Endodermal cell (in vitro differentiated cells): ENCODE data around the gene LRMDA. TPM values are rescaled to one million over a fixed set of nuclear protein-coding genes. Genes with fewer than 3 reads are reported as not detected.

Experiments
- DNase-seq: peaks from one replicate; pipeline ENCODE4 v3.0.0-alpha.2; 2017
- H3K27ac ChIP-seq: 2 replicates; pipeline ENCODE4 v1.5.1; 2013; ENCODE audit warnings: mild to moderate bottlenecking, low read depth, low read length, moderate library complexity
- H3K27me3 ChIP-seq: 2 replicates; pipeline ENCODE4 v1.6.1; 2013; ENCODE audit warnings: mild to moderate bottlenecking, low read length, moderate library complexity; ENCODE audit not compliant: insufficient read depth, control insufficient read depth, poor library complexity, severe bottlenecking
- H3K36me3 ChIP-seq: 2 replicates; pipeline ENCODE4 v1.7.0; 2013; ENCODE audit warnings: mild to moderate bottlenecking, low read length, moderate library complexity; ENCODE audit not compliant: control insufficient read depth, insufficient read depth
- H3K4me1 ChIP-seq: one replicate; pipeline ENCODE4 v1.7.0; 2013; ENCODE audit warnings: low read length; ENCODE audit not compliant: control insufficient read depth, insufficient read depth
- H3K4me3 ChIP-seq: 2 replicates; pipeline ENCODE4 v1.5.1; 2013; ENCODE audit warnings: mild to moderate bottlenecking, low read length, moderate library complexity
- H3K9ac ChIP-seq: 2 replicates; pipeline ENCODE4 v1.6.1; 2013; ENCODE audit warnings: mild to moderate bottlenecking, low read length, moderate library complexity; ENCODE audit not compliant: poor library complexity, severe bottlenecking; ENCODE audit errors: extremely low read depth
- H3K9me3 ChIP-seq: 2 replicates; pipeline ENCODE4 v1.6.1; 2013; ENCODE audit warnings: mild to moderate bottlenecking, low read length, moderate library complexity; ENCODE audit not compliant: control insufficient read depth
- H3K27ac Mint-ChIP-seq: 2 replicates; pipeline ENCODE4 v1.8.0; 2020; ENCODE audit warnings: mixed read lengths
- H3K27me3 Mint-ChIP-seq: 2 replicates; pipeline ENCODE4 v1.8.0; 2021; ENCODE audit warnings: mild to moderate bottlenecking, mixed read lengths; ENCODE audit not compliant: insufficient read depth
- H3K36me3 Mint-ChIP-seq: 2 replicates; pipeline ENCODE4 v1.8.0; 2020; ENCODE audit warnings: low read depth, mixed read lengths
- H3K4me1 Mint-ChIP-seq: 2 replicates; pipeline ENCODE4 v1.8.0; 2020; ENCODE audit warnings: mixed read lengths
- H3K4me3 Mint-ChIP-seq: 2 replicates; pipeline ENCODE4 v1.8.0; 2020; ENCODE audit warnings: mild to moderate bottlenecking, moderate library complexity, mixed read lengths
- H3K9me3 Mint-ChIP-seq: 2 replicates; pipeline ENCODE4 v1.8.0; 2020; ENCODE audit warnings: mild to moderate bottlenecking, mixed read lengths
- CTCF ChIP-seq: fragments of 200-600 bp; sonication (generic); conservative IDR thresholded peaks from 2 replicates; pipeline ENCODE4 v1.5.0; 2021; ENCODE audit warnings: antibody characterized with exemption, mild to moderate bottlenecking
- WGBS, 2 experiments: methylation state at CpG; one replicate each; pipeline versions ENCODE4 v1.1.5 to v1.1.7; 2013; ENCODE audit warnings: missing lambda C conversion rate in 2 of 2, mixed read lengths in 1 of 2; ENCODE audit not compliant: insufficient coverage in 1 of 2, insufficient read length in 1 of 2; 5-methylcytosine and 5-hydroxymethylcytosine counted together
- total RNA-seq, 2 donors: library from RNA; stranded (reverse); fragmentation: NEBNext Ultra II Directional in 1 of 2; extraction: Animal tissue kit (Norgen Biotek cat#: 25700) in 1 of 2; gene quantifications; 2 replicates in 1 of 2; 3 replicates in 1 of 2; pipeline ENCODE4 v1.2.1, GENCODE V29; 2021

LRMDA gene
- total RNA-seq, 2 donors from 2014 or later = 1.7 to 5.1 TPM

GRCh38 chr10:76242956-76243355 is 811.5 kb downstream of the LRMDA start:
- H3K4me1 Mint-ChIP-seq = no peaks in the 10 kb centered on the region
- H3K9me3 ChIP-seq = no peaks in the 10 kb centered on the region
- no peaks in the 10 kb centered on the region for H3K36me3 Mint-ChIP-seq

GRCh38 chr10:76244061-76244686 is 812.8 kb downstream of the LRMDA start:
- H3K9ac ChIP-seq = no peak overlapping the region
- H3K4me1 ChIP-seq = no peaks in the 10 kb centered on the region
- no peak overlapping the region for H3K27ac Mint-ChIP-seq
- no peak for TF ChIP-seq CTCF
- peaks cover 6% of the 10 kb centered on the region for H3K9me3 Mint-ChIP-seq
- WGBS, 2 experiments = 95 to 100% methylated on average over 1 to 5 of the region's 5 CpGs
- no peak overlapping the region for H3K4me3 ChIP-seq
- DNase-seq = no peak
- peak overlapping the region; percentile 24 for H3K27ac ChIP-seq
- no peaks in the 10 kb centered on the region for H3K9me3 ChIP-seq
- H3K36me3 ChIP-seq = no peaks in the 10 kb centered on the region
- H3K27me3 Mint-ChIP-seq = peaks cover 18% of the 10 kb centered on the region
- H3K27me3 ChIP-seq = peaks cover 11% of the 10 kb centered on the region
- H3K4me3 Mint-ChIP-seq = no peak overlapping the region
- H3K4me1 Mint-ChIP-seq = no peaks in the 10 kb centered on the region
- no peaks in the 10 kb centered on the region for H3K36me3 Mint-ChIP-seq

More at GRCh38 chr10:76242956-76243355, 811.5 kb downstream of the LRMDA start:
- Mint-ChIP-seq H3K9me3 (peaks cover 6% of the 10 kb centered on the region), H3K27ac (no peak overlapping the region), H3K4me3 (no peak overlapping the region), H3K27me3 (peaks cover 22% of the 10 kb centered on the region)
- no peak overlapping the region for H3K9ac ChIP-seq
- H3K4me1 ChIP-seq = no peaks in the 10 kb centered on the region
- no peak overlapping the region for H3K4me3 ChIP-seq
- 86 to 89% methylated on average over 5 to 8 of the region's 8 CpGs for WGBS, 2 experiments
- no peak for DNase-seq
- no peak overlapping the region for H3K27ac ChIP-seq
- TF ChIP-seq CTCF = no peak
- no peaks in the 10 kb centered on the region for H3K36me3 ChIP-seq
- H3K27me3 ChIP-seq = peaks cover 11% of the 10 kb centered on the region

- Histone ChIP-seq H3K27ac (no peak overlapping the region), H3K36me3 (no peaks in the 10 kb centered on the region), H3K27me3 (peaks cover 11% of the 10 kb centered on the region), H3K4me1 (no peaks in the 10 kb centered on the region), H3K4me3 (no peak overlapping the region), H3K9ac (no peak overlapping the region), H3K9me3 (no peaks in the 10 kb centered on the region)
- 92 to 93% methylated on average over 5 to 7 of the region's 7 CpGs for WGBS, 2 experiments
- no peak overlapping the region for H3K4me3 Mint-ChIP-seq
- H3K4me1 Mint-ChIP-seq = no peaks in the 10 kb centered on the region
- no peak overlapping the region for H3K27ac Mint-ChIP-seq
- no peak for TF ChIP-seq CTCF
- DNase-seq = no peak
- H3K36me3 Mint-ChIP-seq = no peaks in the 10 kb centered on the region
- H3K27me3 Mint-ChIP-seq = peaks cover 14% of the 10 kb centered on the region
- peaks cover 6% of the 10 kb centered on the region for H3K9me3 Mint-ChIP-seq
Observed at GRCh38 chr10:76245951-76246495, 814.6 kb downstream of the LRMDA start.
